Measurements from ENCODE around the gene NT5DC1.

NT5DC1 gene

DNA sequence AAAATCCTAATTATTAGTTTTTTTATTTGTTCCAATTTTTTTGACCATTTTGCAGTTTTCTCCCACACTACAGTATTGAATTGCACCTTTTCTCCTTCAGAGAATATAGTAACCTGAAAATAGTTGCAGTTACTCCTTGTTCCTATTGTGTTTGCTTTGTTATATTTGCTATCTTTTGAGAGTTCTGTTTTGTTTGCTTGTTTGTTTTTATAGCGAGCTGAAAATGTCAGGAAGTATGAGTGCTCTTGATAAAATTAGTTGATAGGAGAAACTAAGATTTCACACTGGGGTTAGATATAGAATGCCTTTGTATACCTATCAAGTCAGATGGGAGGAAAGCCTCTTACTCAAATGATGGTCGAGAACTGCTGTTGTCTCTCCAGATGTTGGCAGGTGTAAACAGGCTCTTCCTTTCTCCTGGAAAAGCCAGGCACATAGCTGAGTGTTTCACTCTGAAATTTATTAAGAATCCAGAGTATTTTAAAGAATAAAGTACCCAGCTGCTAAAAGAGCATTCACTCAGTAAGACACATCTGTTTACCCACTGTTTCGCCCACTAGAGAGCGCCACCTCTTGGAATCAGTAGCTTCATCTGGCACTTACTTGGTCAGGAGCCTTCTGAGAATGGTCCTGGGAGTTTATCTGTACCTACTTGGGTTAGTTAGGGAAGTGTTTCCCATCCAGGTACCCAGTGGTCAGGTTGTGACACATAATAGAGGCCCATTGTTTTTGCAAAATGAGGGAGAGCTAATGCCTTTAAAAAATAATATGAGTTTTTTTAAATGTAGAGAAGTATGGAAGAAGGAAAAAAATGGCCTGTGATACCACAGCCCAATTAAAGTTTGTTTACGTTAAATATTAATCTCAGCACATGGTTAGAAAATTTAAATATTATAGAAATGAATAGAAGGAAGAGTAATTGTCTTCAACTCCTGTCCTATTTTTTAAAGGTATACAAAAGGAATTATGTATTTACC lies 11.2 kb downstream of the NT5DC1 start:
- ChIA-PET CTCF (interaction anchor here (0.6 to 4.1 kb wide), 42 partner anchors 10 to 633 kb away, joined by 3 to 53 read pairs (median 4); partner anchors contain the start of genes COL10A1, FRK and NT5DC1), POLR2A (interaction anchor here (1.1 kb wide), 1 partner anchor 11 kb away, joined by 10 read pairs; the partner anchor contains the start of gene NT5DC1)
- H3K36me3 ChIP-seq (ENCODE audit: control insufficient read depth in 2 of 2, insufficient read depth in 1 of 2, low read length in 2 of 2), result peaks cover 12 to 70% of the 10 kb centered on the region in 2 experiments
- H3K4me1 ChIP-seq (ENCODE audit: control insufficient read depth, insufficient read depth, low read length), result no peaks in the 10 kb centered on the region
- no peaks in the 10 kb centered on the region for H3K9me3 ChIP-seq (ENCODE audit: control insufficient read depth, insufficient read depth, low read depth, low read length)
- no peak overlapping the region for H3K27ac ChIP-seq (ENCODE audit: extremely low read depth, low read depth, low read length)
- no peak overlapping the region for H3K4me3 ChIP-seq (ENCODE audit: low read depth, low read length)
- TF ChIP-seq CTCF (tag by site-specific recombination; IDR thresholded peaks at IDR 0.05), result 0 out of 2 replicates have a peak, but pooled peaks have one; percentile 25
- TF ChIP-seq ZNF561 (tag by site-specific recombination; IDR thresholded peaks at IDR 0.05; ENCODE audit: borderline replicate concordance), result no peak
- TF ChIP-seq ZNF426 (tag by site-specific recombination; IDR thresholded peaks at IDR 0.05), result no peak
- TF ChIP-seq ZNF302 (tag by site-specific recombination; IDR thresholded peaks at IDR 0.05; ENCODE audit: low read depth), result no peak
- TF ChIP-seq YY2 (tag by site-specific recombination; IDR thresholded peaks at IDR 0.05), result no peak
- peak; percentile 76 for TF ChIP-seq FEZF1 (tag by site-specific recombination; IDR thresholded peaks at IDR 0.05)
- peak; percentile 45 for TF ChIP-seq ZNF654 (tag by site-specific recombination; IDR thresholded peaks at IDR 0.05; ENCODE audit: low read depth)
- TF ChIP-seq ZNF239 (tag by site-specific recombination; IDR thresholded peaks at IDR 0.05), result no peak
- TF ChIP-seq ZNF335 (tag by site-specific recombination; conservative IDR thresholded peaks at IDR 0.05), result no peak
- no peak for TF ChIP-seq ZSCAN23 (tag by site-specific recombination; IDR thresholded peaks at IDR 0.05)

GRCh38 chr6:116113386-116113785 lies 12.7 kb downstream of the NT5DC1 start:
- H3K27ac ChIP-seq (ENCODE audit: extremely low read depth, low read depth, low read length), result no peak overlapping the region
- POLR2A ChIA-PET, result no interaction called here
- H3K4me1 ChIP-seq (ENCODE audit: control insufficient read depth, insufficient read depth, low read length), result no peaks in the 10 kb centered on the region
- no peak overlapping the region for H3K4me3 ChIP-seq (ENCODE audit: low read depth, low read length)
- H3K36me3 ChIP-seq (ENCODE audit: control insufficient read depth in 2 of 2, insufficient read depth in 1 of 2, low read length in 2 of 2), result peaks cover 10 to 75% of the 10 kb centered on the region in 2 experiments
- TF ChIP-seq, protein P1, sequence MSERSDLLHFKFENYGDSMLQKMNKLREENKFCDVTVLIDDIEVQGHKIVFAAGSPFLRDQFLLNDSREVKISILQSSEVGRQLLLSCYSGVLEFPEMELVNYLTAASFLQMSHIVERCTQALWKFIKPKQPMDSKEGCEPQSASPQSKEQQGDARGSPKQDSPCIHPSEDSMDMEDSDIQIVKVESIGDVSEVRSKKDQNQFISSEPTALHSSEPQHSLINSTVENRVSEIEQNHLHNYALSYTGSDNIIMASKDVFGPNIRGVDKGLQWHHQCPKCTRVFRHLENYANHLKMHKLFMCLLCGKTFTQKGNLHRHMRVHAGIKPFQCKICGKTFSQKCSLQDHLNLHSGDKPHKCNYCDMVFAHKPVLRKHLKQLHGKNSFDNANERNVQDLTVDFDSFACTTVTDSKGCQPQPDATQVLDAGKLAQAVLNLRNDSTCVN (tag by site-specific recombination; optimal IDR thresholded peaks at IDR 0.05), result no peak
- CTCF ChIA-PET, result interaction anchor here (0.8 to 4.1 kb wide), 8 partner anchors 9 to 447 kb away, joined by 3 to 53 read pairs (median 10); no protein-coding TSS in a partner anchor
- H3K9me3 ChIP-seq (ENCODE audit: control insufficient read depth, insufficient read depth, low read depth, low read length), result no peaks in the 10 kb centered on the region

DNA sequence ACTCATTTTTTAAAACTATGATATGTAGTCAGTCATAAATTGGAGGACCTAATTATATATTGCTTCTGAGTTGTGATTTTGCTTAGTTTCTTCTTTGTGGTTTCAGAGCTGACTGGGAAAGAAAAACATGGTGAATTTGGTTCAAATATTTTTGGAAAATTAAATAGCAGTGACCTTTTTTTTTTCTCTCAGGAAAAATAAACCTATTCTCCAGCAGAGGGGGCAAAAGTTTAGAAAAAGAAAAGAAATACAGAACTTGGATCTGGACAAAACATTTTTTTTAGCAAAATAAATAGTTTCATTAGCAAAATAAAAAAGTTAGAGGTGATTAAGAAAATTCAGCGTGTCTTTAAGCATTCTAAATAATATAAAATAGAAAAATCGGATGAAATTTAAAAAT lies 15.1 kb downstream of the NT5DC1 start:
- peaks cover 10 to 68% of the 10 kb centered on the region in 2 experiments for H3K36me3 ChIP-seq (ENCODE audit: control insufficient read depth in 2 of 2, insufficient read depth in 1 of 2, low read length in 2 of 2)
- POLR2A ChIA-PET, result no interaction called here
- H3K4me3 ChIP-seq (ENCODE audit: low read depth, low read length), result no peak overlapping the region
- CTCF ChIA-PET, result interaction anchor here (0.7 to 1.2 kb wide), 10 partner anchors 9 to 491 kb away, joined by 3 to 8 read pairs (median 4); partner anchors contain the start of genes COL10A1, FRK and TSPYL1
- TF ChIP-seq ZNF654 (tag by site-specific recombination; IDR thresholded peaks at IDR 0.05; ENCODE audit: low read depth) (peak; percentile 34), BCL11A (tag by site-specific recombination; IDR thresholded peaks at IDR 0.05; ENCODE audit: low read depth) (no peak)
- H3K9me3 ChIP-seq (ENCODE audit: control insufficient read depth, insufficient read depth, low read depth, low read length), result no peaks in the 10 kb centered on the region
- H3K27ac ChIP-seq (ENCODE audit: extremely low read depth, low read depth, low read length), result no peak overlapping the region
- H3K4me1 ChIP-seq (ENCODE audit: control insufficient read depth, insufficient read depth, low read length), result no peaks in the 10 kb centered on the region

DNA sequence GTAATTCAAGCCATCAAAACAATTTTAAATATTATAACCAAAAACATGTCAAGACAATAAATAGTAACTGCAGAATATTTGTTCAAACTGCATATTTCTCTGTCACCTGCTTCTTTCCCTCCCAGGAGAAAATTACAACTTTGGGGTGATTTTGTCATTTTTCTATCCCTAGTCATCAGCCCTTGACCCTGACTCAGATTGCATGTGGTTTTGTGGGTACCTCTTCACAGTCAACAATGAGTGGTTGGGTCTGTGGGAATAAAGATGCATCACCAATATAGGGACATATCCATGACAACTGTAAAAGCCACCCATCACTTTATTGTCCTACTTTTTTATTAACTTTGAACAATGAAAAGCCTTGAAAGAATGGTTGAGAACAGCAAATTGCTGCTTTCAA lies 18.0 kb downstream of the NT5DC1 start:
- Histone ChIP-seq H3K27ac (ENCODE audit: extremely low read depth, low read depth, low read length) (no peak overlapping the region), H3K36me3 (ENCODE audit: control insufficient read depth in 2 of 2, insufficient read depth in 1 of 2, low read length in 2 of 2) (peaks cover 7 to 42% of the 10 kb centered on the region in 2 experiments), H3K4me1 (ENCODE audit: control insufficient read depth, insufficient read depth, low read length) (no peaks in the 10 kb centered on the region), H3K4me3 (ENCODE audit: low read depth, low read length) (no peak overlapping the region), H3K9me3 (ENCODE audit: control insufficient read depth, insufficient read depth, low read depth, low read length) (no peaks in the 10 kb centered on the region)
- ChIA-PET POLR2A (no interaction called here), CTCF (interaction anchor here (0.6 to 2.4 kb wide), 3 partner anchors 22 to 1183 kb away, joined by 3 to 10 read pairs (median 3); no protein-coding TSS in a partner anchor)
- TF ChIP-seq ZNF830 (tag by site-specific recombination; IDR thresholded peaks at IDR 0.05; ENCODE audit: low read depth) (no peak), IKZF3 (tag by site-specific recombination; IDR thresholded peaks at IDR 0.05) (no peak), ZBTB11 (tag by site-specific recombination; conservative IDR thresholded peaks at IDR 0.05; ENCODE audit: low read depth) (no peak)
- TF ChIP-seq, protein P2, sequence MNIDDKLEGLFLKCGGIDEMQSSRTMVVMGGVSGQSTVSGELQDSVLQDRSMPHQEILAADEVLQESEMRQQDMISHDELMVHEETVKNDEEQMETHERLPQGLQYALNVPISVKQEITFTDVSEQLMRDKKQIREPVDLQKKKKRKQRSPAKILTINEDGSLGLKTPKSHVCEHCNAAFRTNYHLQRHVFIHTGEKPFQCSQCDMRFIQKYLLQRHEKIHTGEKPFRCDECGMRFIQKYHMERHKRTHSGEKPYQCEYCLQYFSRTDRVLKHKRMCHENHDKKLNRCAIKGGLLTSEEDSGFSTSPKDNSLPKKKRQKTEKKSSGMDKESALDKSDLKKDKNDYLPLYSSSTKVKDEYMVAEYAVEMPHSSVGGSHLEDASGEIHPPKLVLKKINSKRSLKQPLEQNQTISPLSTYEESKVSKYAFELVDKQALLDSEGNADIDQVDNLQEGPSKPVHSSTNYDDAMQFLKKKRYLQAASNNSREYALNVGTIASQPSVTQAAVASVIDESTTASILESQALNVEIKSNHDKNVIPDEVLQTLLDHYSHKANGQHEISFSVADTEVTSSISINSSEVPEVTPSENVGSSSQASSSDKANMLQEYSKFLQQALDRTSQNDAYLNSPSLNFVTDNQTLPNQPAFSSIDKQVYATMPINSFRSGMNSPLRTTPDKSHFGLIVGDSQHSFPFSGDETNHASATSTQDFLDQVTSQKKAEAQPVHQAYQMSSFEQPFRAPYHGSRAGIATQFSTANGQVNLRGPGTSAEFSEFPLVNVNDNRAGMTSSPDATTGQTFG (tag by site-specific recombination; IDR thresholded peaks at IDR 0.05; ENCODE audit: borderline replicate concordance), result no peak
